ENCODE measurements around the gene GABRR3.

DNA sequence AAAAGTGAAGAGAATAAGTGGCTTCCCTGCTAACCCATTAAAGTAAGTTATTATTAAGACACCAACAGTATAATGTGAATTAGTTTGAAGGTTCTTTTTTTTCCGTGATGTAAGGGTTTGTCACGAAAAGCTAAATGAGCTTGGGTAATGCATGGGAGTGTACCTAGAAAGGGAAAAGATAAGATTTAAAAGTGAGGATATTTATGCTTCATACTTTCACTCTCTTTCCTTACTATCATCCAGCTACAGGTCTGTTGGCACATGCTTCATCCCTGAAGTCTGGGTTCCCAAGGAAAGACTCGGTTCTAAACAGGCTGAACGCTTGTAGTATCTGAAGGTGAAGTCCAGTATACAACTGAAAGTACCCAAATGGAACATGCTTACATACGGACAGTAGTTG is 36.0 kb downstream of the GABRR3 start:
- TF ChIP-seq SPI1 (IDR thresholded peaks at IDR 0.05; ENCODE audit: borderline replicate concordance, low read depth), result no peak
- no peak for TF ChIP-seq CTCF (IDR thresholded peaks at IDR 0.05; ENCODE audit: insufficient read depth, low read length)

All from HL-60 (cell line).